G401.6 (cell line): ENCODE data around the gene UBE2O.

ENCODE experiments used
- FAIRE-seq: peaks from 2 replicates; lab custom pipeline; 2012; peaks lifted over from hg19 to GRCh38; lab: Jason Lieb, UNC

Gene UBE2O

GRCh38 chr17:76388966-76389888 is 63.7 kb downstream of the UBE2O start:
- FAIRE-seq = no peak

DNA sequence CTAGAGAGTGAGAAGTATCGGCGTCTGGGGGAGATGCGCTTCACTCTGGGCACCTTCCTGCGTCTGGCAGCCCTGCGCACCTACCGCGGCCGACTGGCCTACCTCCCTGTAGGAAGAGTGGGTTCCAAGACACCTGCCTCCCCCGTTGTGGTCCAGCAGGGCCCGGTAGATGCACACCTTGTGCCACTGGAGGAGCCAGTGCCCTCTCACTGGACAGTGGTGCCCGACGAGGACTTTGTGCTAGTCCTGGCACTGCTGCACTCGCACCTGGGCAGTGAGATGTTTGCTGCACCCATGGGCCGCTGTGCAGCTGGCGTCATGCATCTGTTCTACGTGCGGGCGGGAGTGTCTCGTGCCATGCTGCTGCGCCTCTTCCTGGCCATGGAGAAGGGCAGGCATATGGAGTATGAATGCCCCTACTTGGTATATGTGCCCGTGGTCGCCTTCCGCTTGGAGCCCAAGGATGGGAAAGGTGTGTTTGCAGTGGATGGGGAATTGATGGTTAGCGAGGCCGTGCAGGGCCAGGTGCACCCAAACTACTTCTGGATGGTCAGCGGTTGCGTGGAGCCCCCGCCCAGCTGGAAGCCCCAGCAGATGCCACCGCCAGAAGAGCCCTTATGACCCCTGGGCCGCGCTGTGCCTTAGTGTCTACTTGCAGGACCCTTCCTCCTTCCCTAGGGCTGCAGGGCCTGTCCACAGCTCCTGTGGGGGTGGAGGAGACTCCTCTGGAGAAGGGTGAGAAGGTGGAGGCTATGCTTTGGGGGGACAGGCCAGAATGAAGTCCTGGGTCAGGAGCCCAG is 65.8 kb downstream of the UBE2O start:
- FAIRE-seq = no peak

DNA sequence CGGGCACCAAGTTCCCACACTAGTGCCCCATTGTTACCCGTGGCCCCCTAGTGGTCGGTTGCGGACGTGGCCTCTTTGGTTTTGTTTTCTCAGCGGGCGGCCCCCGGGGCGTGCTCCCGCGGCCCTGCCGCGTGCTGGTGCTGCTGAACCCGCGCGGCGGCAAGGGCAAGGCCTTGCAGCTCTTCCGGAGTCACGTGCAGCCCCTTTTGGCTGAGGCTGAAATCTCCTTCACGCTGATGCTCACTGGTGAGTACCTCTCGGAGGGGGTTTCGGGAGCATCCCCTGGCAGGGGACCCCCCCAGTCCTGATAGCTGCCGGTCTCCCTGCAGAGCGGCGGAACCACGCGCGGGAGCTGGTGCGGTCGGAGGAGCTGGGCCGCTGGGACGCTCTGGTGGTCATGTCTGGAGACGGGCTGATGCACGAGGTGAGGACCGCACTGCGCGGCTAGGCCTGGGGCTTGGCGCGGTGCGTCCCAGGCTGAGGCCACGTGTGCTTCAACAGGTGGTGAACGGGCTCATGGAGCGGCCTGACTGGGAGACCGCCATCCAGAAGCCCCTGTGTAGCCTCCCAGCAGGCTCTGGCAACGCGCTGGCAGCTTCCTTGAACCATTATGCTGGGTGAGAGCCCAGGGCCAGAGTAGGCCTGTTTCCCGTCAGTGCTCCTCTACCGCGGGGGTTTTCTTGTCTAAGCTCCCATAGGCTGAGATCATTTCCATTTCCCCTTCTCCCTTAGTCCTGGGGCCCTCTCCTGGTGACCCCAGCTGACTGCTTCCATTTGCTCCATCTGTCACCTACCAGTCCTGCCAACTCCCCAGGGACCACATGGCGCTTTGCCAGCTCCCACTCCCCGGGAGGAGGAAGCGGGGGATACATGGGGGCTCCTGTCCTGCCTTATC is 66.8 kb downstream of the UBE2O start:
- no peak for FAIRE-seq

DNA sequence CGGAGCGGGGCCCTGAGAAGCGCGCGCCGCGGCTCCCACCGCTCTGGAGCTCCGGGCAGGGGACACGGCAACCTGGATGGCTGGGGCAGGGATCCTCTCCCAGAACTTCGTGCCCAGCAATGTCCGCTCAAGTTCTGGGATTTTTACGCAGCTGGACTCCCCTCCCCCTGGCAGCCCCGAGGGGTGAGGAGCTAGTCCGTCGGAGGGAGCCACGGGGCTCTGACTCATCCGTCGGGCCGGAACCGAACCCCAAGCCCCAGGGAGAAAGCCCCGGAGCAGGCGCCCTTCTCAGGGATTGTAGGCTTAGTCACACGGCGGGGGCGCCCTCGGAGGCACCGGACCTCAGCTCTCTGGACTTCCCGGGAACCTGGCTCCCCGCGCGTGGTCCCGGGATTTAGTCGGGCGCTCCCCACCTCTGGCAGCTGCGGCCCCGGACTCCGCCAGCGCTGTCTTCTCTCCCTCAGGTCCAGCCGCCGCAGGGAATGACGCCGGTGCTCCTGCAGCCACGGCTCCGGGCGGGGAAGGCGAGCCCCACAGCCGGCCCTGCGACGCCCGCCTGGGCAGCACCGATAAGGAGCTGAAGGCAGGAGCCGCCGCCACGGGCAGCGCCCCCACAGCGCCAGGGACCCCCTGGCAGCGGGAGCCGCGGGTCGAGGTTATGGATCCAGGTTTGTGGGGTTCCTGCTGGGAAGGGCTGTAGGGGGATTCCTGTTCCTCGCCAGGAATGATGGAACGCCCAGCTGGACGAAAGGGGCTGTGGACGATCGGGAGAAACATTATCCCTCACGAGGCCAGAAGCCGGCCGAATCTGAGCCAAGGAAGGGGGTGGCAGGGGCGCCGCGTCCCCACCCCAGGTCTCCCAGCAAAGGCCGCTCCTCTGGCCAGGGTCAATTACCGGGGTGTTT is 67.7 kb downstream of the UBE2O start:
- no peak for FAIRE-seq

GRCh38 chr17:76384222-76384986 is 68.5 kb downstream of the UBE2O start, which contains the start of gene SPHK1:
TSS of gene SPHK1 (plus strand) at chr17:76384609. CDS start at chr17:76385645, 1,036 bp downstream.
- no peak for FAIRE-seq

- FAIRE-seq = no peak
Measured at GRCh38 chr17:76383546-76384221, 69.3 kb downstream of the UBE2O start.

GRCh38 chr17:76382803-76383545 is 70.0 kb downstream of the UBE2O start:
- FAIRE-seq = no peak

DNA sequence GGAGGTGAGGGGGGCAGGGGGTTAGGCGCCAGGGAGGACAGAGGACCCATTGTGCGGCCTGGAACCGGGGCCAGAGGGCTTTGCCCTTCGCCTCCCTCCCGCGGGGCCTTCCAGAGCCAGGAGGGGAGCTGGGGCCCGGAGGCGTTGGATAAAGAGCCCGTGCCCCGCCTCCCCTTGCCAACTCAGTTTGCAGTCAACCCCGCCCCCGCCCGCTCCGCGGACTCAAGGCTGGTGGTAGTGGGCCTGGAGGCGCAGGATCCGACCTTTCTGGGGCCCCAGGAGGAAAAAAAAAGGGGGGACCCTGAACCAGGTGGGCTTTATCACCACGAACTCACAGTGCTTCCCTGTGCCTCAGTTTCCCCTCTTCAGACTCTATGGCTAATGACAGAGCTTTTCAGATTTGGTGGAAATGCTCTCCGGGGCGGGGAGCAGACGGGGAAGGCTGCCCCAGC is 70.6 kb downstream of the UBE2O start:
- FAIRE-seq = no peak

DNA sequence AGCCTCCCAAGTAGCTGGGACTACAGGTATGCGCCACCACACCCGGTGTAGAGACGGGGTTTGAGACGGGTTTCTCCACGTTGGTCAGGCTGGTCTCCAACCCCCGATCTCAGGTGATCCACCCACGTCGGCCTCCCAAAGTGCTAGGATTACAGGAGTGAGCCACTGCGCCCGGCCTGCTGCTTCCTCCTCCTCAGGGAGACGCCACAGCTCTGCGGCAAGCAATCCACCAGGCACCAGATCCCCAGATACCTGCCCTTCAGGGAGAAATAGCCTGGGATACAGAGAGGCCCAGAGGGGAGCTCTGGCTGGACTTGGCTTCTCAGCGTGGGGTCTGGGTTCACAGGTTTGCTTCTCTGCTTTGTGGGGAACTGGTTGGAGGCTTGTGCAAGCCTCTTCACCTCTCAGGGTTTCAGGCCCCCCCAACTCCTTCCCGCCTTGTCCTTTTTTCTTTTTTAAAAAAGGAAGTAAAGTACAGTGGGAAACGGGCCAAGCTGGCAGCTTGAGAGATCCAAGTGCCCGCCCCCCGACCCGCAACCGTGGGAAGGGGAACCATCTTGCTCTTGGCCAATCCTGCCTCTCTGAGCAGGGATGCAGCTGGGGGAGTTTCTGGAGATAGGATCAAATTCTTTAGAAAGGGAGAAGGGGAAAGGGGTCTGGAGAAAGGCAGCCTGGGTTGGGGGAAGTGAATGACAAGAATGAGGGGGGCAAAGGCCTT is 71.2 kb downstream of the UBE2O start:
- FAIRE-seq = no peak

DNA sequence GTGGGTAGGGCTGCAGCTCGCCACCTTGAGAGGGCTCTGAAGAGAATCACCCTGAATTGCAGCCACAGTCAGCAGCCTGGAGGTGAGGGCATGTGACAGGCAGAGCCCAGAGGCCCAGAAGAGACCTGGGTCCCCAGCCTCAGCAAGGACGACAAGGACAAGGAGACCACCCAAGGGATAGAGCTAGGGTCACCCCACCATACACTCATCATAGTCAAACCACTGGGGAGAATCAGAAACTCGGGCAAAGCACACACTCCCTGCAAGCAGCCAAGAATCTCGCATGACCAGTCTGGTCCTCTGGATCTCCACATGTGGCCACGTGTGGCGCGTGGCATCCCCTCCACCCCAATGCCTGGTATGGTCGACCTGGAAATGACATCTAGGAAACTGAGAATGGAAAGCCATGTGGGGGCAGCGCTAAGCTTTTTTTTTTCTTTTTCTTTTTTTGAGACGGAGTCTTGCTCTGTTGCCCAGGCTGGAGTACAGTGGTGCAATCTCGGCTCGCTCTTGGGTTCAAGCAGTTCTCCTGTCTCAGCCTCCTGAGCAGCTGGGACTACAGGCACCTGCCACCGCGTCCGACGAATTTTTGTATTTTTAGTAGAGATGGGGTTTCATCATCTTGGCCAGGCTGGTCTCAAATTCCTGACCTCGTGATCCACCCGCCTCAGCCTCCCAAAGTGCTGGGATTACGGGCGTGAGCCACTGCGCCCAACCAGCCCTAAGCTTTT is 73.1 kb downstream of the UBE2O start:
- FAIRE-seq = no peak

DNA sequence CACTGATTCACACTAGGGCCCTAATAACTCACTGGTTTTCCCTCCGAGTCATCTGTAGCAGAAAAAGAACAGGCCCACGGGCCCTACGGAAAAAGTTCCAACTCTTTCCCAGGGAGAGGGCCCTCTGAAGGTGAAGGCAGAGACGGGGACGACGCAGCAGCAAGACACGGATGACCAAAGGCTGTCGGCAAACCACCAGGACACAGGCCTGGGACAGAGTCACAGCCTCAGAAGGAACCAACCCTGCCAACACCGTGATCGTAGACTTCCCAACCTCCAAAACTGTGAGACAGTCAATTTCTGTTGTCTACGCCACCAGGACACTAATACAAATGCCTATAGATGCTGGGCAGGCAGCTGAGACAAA is 73.7 kb downstream of the UBE2O start:
- FAIRE-seq = no peak

DNA sequence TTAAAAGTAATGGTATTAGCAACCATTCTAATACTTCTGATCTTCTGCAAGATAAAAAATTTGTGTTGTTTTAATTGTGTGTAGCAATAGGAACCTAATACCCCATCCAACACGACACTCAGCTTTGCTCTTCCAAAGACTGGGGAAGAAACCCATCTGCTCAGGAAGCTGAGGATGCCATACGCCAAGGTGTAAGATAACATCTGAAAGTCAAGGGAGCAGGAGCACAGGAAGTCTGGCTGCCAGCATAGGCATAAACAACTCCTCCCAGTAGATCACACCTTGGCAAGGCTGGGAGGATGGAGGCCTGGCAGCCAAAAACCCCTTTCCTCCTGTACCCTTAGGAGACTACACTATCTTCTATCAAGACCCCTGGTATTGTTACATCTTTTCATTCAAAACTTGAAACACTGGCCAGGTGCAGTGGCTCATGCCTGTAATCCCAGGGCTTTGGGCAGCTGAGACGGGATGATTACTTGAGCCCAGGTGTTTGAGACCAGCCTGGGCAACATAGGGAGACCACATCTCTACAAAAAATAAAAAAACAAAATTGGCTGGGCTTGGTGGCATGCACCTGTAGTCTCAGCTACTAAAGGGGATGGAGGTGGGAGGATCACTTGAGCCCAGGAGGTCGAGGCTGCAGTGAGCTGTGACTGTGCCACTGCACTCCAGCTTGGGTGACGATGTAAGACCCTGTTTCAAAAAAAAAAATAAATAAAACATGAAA is 74.2 kb downstream of the UBE2O start:
- no peak for FAIRE-seq

DNA sequence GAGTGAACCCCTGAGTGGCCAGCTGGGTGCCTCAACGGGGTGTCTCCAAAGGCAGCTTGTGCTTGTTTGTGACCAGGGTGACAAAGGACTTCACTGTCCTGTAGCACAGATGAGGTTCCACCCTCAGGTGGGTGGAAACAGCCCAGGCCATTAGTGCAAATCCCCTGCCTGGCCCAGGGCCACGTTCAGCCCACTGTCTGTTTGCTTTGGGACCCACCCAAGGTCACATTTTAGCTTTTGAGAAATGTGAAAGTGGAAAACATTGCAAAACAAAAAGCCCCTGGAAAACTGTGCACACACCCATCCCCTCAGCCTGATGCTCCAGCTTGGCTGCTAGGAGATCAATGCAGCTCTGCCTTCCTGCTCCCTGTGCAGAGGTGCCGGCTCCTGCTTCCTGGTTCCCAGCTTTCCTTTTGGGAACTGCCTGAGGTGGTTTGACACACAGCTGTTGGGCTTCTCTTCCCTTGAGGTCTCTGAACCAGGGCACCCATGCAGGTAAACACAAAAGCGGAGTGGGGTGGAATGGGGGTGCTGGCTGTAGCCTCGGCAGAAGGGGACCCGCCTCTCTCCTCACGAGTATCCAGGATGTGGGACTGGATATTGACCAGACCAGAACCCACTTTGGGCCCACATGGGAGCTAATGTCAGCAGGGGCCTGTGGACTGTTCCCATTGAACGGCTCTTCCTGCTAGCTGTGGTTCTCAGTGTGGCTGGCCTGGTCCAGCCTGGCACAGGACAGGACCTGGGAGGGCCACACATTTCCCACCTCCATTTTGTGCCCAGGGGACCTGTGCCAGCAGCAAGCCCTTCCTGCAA is 76.4 kb downstream of the UBE2O start:
- no peak for FAIRE-seq

DNA sequence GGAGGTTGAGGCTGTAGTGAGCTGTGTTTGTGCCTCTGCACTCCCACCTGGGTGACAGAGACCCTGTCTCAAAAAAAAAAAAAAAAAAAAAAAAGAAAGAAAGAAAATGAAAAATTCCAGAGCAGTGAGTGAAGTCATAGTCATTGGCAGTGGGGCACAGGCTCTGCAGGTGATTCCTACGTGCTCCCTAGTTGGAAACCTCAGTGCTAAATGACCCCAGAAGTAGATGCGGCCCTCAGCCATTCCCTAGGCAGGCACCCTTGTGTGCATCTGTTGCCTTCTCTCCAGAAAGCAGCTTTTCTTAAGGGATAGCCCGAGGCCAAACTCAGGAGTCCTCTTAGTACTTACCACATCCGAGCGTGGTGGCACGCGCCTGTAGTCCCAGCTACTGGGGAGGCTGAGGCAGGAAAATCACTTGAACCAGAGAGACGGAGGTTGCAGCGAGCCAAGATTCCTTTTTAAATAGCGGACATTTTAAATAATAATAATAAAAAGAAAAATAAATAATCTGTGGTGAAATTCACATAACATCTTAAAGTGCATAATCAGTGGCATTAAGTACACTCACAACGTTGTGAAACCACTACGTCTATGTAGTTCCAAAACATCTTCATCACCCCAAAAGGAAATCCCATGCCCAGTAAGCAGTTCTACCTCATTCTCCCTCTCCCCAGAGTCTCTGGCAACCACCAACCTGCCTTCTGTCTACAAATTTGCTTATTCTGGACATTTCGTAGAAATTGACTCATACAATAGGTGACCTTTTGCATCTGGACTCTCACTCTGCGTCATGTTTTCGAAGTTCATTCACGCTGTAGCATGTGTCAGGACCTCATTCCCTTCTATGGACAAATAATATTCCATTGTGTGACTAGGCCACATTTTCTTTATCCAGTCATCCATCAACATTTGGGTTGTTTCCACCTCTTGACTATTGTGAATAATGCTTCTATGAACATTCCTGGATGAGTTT is 81.0 kb downstream of the UBE2O start:
- no peak for FAIRE-seq
